ENCODE data around the gene RNGTT.

DNA sequence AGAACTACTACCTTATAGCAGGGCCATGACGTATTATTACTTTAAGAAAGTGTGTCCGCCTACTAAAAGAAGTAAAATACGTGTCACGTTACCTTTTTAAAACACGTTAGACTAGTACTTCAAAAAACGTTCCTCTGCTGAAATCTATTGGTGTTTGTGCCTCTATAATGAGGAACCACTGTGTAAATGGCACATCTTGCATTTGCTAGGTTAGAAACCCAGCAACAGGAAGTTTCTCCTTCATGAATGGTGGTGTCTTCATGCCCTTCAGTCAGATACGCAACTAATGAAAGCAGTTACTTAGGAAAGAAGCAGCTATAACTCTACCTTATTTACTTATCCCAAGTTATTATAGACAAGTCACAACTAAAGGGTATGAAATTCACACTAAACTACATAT, 343.5 kb downstream of the RNGTT start:
- TF ChIP-seq, protein P1, sequence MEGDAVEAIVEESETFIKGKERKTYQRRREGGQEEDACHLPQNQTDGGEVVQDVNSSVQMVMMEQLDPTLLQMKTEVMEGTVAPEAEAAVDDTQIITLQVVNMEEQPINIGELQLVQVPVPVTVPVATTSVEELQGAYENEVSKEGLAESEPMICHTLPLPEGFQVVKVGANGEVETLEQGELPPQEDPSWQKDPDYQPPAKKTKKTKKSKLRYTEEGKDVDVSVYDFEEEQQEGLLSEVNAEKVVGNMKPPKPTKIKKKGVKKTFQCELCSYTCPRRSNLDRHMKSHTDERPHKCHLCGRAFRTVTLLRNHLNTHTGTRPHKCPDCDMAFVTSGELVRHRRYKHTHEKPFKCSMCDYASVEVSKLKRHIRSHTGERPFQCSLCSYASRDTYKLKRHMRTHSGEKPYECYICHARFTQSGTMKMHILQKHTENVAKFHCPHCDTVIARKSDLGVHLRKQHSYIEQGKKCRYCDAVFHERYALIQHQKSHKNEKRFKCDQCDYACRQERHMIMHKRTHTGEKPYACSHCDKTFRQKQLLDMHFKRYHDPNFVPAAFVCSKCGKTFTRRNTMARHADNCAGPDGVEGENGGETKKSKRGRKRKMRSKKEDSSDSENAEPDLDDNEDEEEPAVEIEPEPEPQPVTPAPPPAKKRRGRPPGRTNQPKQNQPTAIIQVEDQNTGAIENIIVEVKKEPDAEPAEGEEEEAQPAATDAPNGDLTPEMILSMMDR (conservative IDR thresholded peaks at IDR 0.05), result no peak
- TF ChIP-seq EZH2 (IDR thresholded peaks at IDR 0.05; ENCODE audit: low read depth), result no peak
